ENCODE data around the gene MLXIP.

MLXIP gene

DNA sequence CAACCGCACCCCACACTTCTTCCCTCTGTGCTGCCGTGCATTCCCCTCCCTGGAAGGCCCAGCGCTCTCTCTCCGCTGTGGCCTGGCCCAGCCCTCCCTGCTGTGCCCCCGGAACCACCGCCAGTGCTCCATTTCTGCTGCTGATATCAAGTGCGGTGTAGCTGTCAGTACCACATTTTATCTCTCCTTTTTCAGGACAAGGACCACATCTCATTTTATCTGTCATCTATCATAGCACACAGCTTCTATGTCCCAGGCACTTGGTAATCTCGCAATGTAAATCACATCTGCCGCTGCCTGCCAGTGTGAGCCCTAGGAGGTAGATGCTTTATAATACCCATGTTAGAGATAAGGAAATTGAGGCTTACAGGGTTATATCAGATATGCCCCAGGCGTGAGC, 77.1 kb downstream of the MLXIP start:
- TF ChIP-seq TAF1 (IDR thresholded peaks at IDR 0.05; ENCODE audit: borderline replicate concordance, insufficient read depth, low read length) = no peak
- no peak for TF ChIP-seq SIN3A (IDR thresholded peaks at IDR 0.05; ENCODE audit: borderline replicate concordance, insufficient read depth, low read length)
- TF ChIP-seq FOXP2 (optimal IDR thresholded peaks at IDR 0.05; ENCODE audit: borderline replicate concordance, extremely low read depth, extremely low read length, insufficient read depth) = no peak
- no peak for TF ChIP-seq REST (IDR thresholded peaks at IDR 0.05; ENCODE audit: insufficient read depth in 1 of 2, low read depth in 2 of 2, low read length in 2 of 2)
- TF ChIP-seq POLR2AphosphoS5 (IDR thresholded peaks at IDR 0.05; ENCODE audit: low read depth, low read length) = no peak

DNA sequence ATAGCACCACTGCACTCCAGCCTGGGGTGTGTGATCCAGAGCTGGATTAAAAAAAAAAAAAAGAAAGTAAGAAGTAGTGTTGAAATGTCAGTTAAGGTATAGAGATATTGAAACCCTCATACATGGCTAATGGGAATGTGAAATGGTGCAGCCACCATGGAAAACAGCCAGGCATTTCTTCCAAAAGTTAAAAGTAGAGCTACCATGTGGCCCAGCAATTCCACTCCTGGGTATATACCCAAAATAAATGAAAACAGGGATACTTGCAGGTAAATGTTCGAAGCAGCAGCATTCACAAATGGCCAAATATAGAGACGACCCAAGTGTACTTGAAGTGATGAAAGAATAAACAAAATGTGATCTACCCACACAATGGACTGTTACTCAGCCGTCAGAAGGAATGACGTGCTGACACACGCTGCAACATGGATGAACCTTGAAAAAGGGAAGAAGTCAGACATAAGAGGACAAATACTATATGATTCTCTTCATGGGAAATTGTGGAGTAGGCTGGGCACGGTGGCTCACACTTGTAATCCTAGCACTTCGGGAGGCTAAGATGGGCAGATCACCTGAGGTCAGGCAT, 80.2 kb downstream of the MLXIP start:
- TF ChIP-seq SIN3A (IDR thresholded peaks at IDR 0.05; ENCODE audit: borderline replicate concordance, insufficient read depth, low read length) = no peak
- no peak for TF ChIP-seq FOXP2 (optimal IDR thresholded peaks at IDR 0.05; ENCODE audit: borderline replicate concordance, extremely low read depth, extremely low read length, insufficient read depth)
- no peak for TF ChIP-seq TAF1 (IDR thresholded peaks at IDR 0.05; ENCODE audit: borderline replicate concordance, insufficient read depth, low read length)
- no peak for TF ChIP-seq REST (IDR thresholded peaks at IDR 0.05; ENCODE audit: insufficient read depth in 1 of 2, low read depth in 2 of 2, low read length in 2 of 2)
- no peak for TF ChIP-seq POLR2AphosphoS5 (IDR thresholded peaks at IDR 0.05; ENCODE audit: low read depth, low read length)

- TF ChIP-seq TAF1 (IDR thresholded peaks at IDR 0.05; ENCODE audit: borderline replicate concordance, insufficient read depth, low read length) (no peak), FOXP2 (optimal IDR thresholded peaks at IDR 0.05; ENCODE audit: borderline replicate concordance, extremely low read depth, extremely low read length, insufficient read depth) (no peak), REST (IDR thresholded peaks at IDR 0.05; ENCODE audit: insufficient read depth in 1 of 2, low read depth in 2 of 2, low read length in 2 of 2) (no peak), SIN3A (IDR thresholded peaks at IDR 0.05; ENCODE audit: borderline replicate concordance, insufficient read depth, low read length) (no peak), POLR2AphosphoS5 (IDR thresholded peaks at IDR 0.05; ENCODE audit: low read depth, low read length) (no peak)
These were observed 81.3 kb downstream of the MLXIP start for GRCh38 chr12:122159882-122160281.

- TF ChIP-seq POLR2AphosphoS5 (IDR thresholded peaks at IDR 0.05; ENCODE audit: low read depth, low read length) (no peak), SIN3A (IDR thresholded peaks at IDR 0.05; ENCODE audit: borderline replicate concordance, insufficient read depth, low read length) (no peak), REST (IDR thresholded peaks at IDR 0.05; ENCODE audit: insufficient read depth in 1 of 2, low read depth in 2 of 2, low read length in 2 of 2) (no peak), TAF1 (IDR thresholded peaks at IDR 0.05; ENCODE audit: borderline replicate concordance, insufficient read depth, low read length) (no peak)
These were observed 82.2 kb downstream of the MLXIP start for GRCh38 chr12:122160761-122161160.

DNA sequence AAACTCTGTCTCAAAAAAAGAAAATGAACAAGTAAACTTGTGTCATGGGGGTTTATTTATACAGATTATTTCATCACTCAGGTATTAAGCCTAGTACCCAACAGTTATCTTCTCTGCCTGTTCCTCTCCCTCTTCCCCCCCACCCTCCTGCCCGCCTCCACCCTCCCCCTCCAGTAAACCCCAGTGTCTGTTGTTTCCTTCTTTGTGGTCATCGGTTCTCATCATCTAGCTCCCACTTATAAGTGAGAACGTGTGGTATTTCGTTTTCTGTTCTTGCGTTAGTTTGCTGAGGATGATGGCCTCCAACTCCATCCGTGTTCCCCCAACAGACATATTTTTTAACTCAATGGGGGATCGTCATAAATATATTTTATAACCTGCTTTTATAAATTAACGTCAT, 83.1 kb downstream of the MLXIP start:
- TF ChIP-seq POLR2AphosphoS5 (IDR thresholded peaks at IDR 0.05; ENCODE audit: low read depth, low read length) (no peak), TAF1 (IDR thresholded peaks at IDR 0.05; ENCODE audit: borderline replicate concordance, insufficient read depth, low read length) (no peak), SIN3A (IDR thresholded peaks at IDR 0.05; ENCODE audit: borderline replicate concordance, insufficient read depth, low read length) (no peak), FOXP2 (optimal IDR thresholded peaks at IDR 0.05; ENCODE audit: borderline replicate concordance, extremely low read depth, extremely low read length, insufficient read depth) (no peak), REST (IDR thresholded peaks at IDR 0.05; ENCODE audit: insufficient read depth in 1 of 2, low read depth in 2 of 2, low read length in 2 of 2) (no peak)

All from PFSK-1 (cell line).